Fibroblast of lung (primary cell): ENCODE results near the gene CRYBB1.

Experiments used
- EZH2 ChIP-seq: IDR thresholded peaks from 2 replicates; pipeline ENCODE4 v1.5.1; 2012; ENCODE audit warnings: low read length, control low read depth, mild to moderate bottlenecking; ENCODE audit errors: missing control alignments
- TF ChIP-seq, protein P1 (sequence below), 2 donors: IDR thresholded peaks in 1 of 2; conservative IDR thresholded peaks in 1 of 2; 1 replicate in 1 of 2; 2 replicates in 1 of 2; pipeline ENCODE4 v1.5.1; 2011 to 2012; ENCODE audit warnings: low read length in 2 of 2, control low read depth in 1 of 2, inconsistent platforms in 1 of 2, low read depth in 1 of 2, mild to moderate bottlenecking in 1 of 2

DNA sequence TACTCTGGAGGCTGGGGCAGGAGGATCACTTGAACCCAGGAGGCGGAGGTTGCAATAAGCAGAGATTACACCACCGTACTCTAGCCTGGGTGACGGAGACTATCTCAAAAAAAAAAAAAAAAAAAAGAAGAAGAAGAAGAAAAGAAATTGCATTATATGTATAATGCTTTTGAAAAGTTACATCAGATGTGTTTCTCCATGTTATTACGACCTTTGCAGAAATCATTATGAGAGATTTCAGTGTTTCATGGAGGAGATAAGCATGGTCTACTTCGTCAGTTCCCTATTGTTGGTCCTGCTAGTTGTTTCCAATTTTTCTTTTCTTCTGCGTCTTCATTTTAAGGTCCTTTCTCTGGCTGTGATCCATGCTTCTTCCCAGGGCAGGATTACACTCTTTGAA lies 42.5 kb upstream of the CRYBB1 start:
- TF ChIP-seq, protein P1, sequence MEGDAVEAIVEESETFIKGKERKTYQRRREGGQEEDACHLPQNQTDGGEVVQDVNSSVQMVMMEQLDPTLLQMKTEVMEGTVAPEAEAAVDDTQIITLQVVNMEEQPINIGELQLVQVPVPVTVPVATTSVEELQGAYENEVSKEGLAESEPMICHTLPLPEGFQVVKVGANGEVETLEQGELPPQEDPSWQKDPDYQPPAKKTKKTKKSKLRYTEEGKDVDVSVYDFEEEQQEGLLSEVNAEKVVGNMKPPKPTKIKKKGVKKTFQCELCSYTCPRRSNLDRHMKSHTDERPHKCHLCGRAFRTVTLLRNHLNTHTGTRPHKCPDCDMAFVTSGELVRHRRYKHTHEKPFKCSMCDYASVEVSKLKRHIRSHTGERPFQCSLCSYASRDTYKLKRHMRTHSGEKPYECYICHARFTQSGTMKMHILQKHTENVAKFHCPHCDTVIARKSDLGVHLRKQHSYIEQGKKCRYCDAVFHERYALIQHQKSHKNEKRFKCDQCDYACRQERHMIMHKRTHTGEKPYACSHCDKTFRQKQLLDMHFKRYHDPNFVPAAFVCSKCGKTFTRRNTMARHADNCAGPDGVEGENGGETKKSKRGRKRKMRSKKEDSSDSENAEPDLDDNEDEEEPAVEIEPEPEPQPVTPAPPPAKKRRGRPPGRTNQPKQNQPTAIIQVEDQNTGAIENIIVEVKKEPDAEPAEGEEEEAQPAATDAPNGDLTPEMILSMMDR (conservative IDR thresholded peaks at IDR 0.05 in 1 of 2, IDR thresholded peaks at IDR 0.05 in 1 of 2; ENCODE audit: low read depth in 1 of 2, low read length in 2 of 2): no peak
- TF ChIP-seq EZH2: no peak
